SK-MEL-5 (cell line): ENCODE results near the gene TMEM138. TPM values are rescaled to one million over a fixed set of nuclear protein-coding genes. Genes with fewer than 3 reads are reported as not detected.

Source experiments
- DNase-seq: peaks from one replicate; pipeline ENCODE4 v3.0.0-alpha.2; 2016; ENCODE audit warnings: low read depth, low spot score
- in situ Hi-C: cut with HindIII; loops from 2 replicates; pipeline ENCODE4 v1.10.0; 2016; ENCODE audit warnings: low sequenced_read_pairs, high pct_unique_total_duplicates, low pct_unique_long_range_greater_than_20kb
- total RNA-seq: library from RNA; depleted of rRNA; stranded (reverse); fragments of >200 nt; shearing (Covaris generic); gene quantifications from 2 replicates; pipeline ENCODE4 v1.2.3, GENCODE V29; 2014

TMEM138 gene
- total RNA-seq, 1 experiment from 2014 or later: 37.2 TPM

DNA sequence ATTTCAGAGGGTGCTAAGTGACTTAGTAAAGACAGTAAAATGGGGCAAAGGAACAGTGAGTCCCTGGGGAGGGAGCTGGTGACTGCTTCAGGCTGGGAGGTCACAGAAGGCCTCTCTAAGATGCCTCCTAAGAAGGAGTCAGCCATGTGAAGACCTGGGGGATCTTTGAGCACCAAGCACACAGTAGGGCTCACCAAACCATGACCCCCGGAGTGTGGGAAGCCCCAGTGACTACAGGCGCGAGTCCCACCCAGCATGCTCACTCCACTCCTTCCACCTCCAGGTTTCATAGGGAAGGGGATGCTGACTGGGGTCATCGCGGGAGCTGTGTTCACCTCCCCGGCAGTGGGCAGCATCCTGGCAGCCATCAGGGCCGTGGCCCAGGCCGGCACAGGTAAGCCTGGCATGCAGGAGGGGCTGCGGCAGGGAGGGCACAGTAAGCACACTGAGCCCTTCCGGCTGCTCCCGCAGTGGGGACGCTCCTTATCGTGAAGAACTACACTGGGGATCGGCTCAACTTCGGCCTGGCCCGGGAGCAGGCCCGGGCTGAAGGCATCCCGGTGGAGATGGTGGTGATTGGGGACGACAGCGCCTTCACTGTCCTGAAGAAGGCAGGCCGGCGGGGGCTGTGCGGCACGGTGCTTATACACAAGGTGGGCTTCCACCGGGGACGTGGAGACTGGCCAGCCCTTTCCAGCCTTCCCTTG is 23.2 kb upstream of the TMEM138 start:
- in situ Hi-C loops: no loop called here
- DNase-seq: no peak

DNA sequence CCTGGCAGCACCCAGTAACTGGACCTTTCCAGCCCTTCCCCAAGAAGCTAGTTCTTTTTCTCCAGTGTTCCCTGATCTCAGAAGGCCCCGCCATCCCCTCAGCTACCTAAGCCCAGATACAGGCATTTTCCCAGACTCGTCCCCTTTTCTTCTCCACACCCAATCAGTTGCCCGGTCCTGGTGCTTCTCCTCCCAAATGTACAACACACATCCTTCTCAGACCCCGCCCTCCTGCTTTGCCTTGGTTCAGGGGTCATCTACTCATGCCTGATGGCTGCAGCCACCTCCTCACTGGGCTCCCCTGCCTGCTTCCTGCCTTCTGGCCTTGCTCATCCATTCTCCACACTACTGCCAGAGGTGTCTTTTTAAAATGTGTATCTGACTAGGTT is 22.7 kb upstream of the TMEM138 start:
- DNase-seq: no peak
- in situ Hi-C loops: no loop called here

DNA sequence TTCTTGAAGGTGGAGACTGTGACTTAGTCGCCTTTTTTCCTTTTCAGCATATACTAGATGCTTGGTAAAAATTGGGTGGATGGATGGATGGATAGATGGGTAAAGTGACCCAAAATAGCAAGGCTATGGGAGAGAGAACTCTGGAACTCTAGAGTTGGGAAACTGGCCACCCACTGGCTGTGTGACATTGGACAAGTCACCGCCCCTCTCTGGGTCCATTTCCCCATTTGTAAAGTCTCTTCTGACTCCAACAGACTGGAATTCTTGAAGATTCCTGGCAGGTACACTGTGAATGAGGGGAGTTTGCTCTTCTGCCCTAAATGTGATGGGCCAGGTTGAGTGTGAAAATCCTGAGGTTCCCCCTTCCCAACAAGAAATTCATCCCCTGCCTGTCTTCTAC is 21.2 kb upstream of the TMEM138 start:
- in situ Hi-C loops: no loop called here

DNA sequence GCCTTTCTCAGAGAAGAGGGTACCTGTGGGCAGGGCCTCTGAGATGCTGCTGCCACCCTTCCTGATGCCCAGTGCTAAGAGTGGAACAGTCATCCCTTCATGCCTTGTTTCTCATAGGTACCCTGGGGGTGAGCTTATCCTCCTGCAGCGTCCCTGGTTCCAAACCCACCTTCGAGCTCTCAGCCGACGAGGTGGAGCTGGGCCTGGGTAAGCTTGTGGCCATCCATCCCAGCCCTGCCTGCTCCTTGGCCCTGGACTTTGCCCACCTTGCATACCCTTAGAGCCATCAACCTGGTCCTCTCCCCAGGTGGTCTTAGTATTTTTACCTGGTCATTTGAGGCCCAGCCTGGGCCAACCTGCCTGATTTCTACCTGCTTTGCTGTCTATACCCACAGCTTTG is 20.5 kb upstream of the TMEM138 start:
- in situ Hi-C loops: no loop called here

More for the DNA sequence above, 21.2 kb upstream of the TMEM138 start:
- DNase-seq: no peak

DNA sequence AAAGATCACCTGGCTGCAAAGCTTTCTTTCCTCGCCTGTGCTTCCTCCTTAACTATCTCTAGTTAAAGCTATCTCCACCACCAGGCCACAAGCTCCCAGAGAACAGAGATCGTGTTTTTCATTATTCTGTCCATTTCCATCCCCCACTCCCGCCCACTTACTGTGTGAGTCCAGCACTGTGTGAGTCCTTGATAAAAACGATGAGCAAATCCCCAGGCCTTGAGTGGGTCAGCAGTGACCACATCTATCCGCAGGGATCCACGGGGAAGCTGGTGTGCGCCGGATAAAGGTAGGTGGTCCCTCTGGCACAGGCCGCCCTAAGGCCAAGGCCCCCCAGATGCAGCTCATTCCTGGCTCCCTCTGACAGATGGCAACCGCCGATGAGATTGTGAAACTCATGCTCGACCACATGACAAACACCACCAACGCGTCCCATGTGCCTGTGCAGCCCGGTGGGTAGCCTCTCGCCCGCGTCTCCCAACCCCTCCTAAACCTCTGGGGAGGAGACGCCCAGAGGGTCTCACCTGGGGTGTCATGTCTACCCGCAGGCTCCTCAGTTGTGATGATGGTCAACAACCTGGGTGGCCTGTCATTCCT is 19.9 kb upstream of the TMEM138 start:
- in situ Hi-C loops: no loop called here
- no peak for DNase-seq

More for the DNA sequence above, 20.5 kb upstream of the TMEM138 start:
- DNase-seq: no peak

DNA sequence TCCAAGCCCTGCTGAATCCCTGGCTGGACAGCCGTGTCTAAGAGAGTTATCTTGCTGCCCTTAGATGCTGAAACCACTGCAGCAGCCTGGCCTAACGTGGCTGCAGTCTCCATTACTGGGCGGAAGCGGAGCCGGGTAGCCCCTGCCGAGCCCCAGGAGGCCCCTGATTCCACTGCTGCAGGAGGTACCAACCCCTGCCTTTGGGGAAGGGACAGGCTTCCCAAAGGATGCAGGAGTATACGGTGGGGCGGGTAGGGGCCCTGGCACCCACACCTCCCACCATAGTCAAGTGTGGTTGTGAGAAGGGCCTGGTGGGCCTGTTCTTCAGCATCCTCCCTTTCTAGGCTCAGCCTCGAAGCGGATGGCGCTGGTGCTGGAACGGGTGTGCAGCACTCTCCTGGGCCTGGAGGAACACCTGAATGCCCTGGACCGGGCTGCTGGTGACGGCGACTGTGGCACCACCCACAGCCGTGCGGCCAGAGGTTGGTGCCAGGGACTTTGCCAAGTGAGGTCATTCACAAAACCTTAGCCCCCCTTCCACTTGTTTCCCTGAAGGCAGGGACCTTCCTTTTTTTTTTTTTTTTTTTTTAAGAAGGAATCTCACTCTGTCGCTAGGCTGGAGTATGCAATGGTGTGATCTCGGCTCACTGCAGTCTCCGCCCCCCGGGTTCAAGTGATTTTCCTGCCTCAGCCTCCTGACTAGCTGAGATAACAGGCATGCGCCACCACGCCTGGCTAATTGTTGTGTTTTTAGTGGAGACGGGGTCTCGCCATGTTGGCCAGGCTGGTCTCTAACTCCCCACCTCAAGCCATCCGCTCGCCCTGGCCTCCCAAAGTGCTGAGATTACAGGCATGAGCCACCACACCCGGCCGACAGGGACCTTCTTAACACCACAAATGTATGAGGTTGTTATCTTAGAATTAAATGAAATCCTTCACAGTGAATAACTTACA is 18.1 kb upstream of the TMEM138 start:
- DNase-seq: no peak
- in situ Hi-C loops: no loop called here

DNA sequence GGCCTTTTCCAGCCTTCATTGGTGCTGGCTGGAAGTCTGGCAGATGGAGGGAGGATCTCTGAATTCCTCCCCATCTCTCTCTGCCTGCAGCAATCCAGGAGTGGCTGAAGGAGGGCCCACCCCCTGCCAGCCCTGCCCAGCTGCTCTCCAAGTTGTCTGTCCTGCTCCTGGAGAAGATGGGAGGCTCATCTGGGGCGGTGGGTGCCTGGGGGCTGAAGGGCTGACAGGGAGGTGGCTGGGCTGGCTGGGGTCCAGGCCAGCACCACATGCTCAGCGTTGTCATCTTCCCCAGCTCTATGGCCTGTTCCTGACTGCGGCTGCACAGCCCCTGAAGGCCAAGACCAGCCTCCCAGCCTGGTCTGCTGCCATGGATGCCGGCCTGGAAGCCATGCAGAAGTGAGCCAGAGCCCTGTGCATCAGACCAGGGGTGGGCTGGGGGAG is 17.0 kb upstream of the TMEM138 start:
- no peak for DNase-seq
- in situ Hi-C loops: no loop called here

DNA sequence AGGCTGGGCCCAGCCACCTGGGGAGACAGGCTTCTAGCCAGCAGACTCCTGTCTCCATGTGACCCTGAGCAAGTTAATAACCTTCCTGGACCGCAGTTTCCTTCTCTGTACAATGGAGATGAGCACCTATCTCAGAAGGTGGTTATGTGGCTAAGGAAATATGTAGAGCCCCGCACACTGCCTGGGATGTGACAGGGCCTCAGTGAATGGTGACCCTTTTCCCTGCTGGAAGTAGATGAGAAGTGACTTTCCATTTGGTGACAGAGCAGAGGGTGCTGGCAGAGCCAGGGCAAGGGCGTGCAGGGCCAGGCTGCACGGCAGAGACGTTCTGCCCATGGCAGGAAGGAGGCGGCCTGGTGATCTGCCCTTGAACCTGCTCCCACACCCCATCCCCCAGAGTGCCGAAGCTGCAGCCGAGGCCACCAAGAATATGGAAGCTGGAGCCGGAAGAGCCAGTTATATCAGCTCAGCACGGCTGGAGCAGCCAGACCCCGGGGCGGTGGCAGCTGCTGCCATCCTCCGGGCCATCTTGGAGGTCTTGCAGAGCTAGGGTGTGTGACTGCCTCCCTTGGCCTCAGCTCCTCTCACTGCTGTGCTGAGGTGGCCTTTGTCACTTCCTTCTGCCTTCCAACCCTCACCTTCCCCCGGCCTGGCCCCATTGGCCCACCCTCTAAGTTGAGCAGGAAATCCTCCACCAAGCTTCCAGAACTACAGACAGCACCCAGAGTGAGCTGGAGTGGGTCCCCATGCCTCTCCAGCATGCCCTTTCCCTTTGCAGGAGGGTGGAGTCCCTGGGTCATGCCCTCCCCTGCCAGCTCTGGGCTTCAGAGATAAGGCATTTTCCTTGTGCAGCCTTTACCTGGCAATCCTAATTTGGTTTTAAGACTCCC is 16.0 kb upstream of the TMEM138 start:
- DNase-seq: no peak
- in situ Hi-C loops: no loop called here

DNA sequence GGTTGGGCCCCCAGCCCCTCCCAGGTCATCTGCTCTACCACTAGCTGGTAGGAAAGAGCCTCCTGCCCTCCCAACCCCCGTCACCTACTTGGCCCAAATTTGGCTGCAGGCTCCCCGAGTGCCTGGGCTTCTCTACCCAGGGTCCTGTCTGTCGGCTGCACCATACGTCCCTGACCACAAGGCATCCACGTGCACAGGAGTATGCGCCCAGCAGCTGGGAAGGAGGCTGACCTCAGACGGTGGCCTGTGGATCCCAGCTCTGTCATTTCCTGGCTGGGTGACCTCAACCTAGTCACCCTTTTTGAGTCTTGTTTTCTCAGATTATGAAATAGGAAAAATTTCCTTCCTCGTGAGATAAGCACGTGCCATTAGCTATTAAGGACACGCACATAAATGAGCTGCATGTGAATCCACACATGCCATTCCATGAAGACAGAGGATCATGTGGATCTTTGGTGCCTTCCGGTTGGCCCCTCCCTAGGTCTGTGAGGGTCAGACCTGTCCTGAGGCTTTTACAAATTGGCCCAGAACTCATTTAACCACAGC is 14.2 kb upstream of the TMEM138 start:
- in situ Hi-C loops: no loop called here
- no peak for DNase-seq

DNA sequence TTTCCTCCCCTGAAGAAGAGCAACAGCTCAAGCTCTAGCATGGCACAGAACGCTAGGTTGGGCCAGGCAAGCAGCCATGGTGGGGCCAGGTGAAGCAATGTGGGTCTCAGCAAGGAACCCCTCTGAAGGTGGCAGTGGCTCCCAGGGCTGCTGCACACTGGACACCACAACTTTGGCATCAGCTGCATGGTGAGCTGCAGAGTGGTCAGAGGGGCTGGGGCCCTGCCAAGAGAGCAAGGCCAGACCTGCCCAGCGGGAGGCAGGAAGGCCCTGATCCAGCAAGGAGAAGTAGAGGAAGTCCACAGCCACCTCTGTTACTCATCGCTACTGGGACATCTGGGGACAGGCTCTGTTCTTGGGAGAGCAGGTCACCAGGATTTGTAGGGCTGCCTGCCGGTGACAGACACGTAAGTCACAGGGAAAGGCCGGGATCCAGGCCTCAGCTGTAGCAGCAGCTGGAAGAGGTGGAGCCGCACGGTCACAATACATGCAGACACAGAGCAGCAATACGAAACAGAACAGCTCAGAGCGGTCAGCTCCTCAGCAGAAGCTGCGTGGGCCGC is 12.9 kb upstream of the TMEM138 start:
- DNase-seq: no peak
- in situ Hi-C loops: no loop called here

DNA sequence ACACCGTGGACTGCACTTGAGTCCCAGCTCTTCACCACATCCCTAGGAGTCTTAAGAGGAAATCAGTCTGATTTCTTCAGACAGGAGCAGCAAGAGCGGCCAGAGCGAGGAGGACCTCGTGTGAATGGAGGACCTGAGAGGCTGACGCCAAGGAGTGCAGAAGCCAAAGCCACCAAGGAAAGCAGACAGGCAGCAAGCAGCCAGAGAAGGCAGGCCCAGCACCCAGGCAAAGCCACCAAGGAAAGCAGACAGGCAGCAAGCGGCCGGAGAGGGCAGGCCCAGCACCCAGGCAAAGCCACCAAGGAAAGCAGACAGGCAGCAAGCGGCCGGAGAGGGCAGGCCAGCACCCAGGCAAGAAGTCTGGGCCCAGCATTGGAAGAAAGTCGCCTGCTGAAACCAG is 12.3 kb upstream of the TMEM138 start:
- no peak for DNase-seq
- in situ Hi-C loops: no loop called here

DNA sequence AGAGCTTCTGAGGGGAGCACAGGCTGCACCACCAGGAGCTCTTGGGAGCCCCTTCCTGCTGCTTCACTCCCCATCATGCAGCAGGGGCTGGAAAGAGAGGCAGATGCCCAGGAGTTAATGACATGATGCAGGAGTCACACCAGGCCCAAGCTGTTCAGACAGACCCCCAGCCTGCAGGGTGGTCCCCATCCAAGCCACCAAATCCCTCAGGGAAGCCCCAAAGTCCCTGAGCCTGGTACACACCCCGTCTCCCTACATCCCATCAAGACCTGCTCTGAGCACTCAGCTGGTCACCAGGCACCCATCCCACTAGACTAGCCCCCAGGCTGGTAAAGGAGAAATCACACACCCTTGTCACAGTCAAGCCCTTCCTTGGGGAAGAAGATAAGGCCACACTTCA is 11.8 kb upstream of the TMEM138 start:
- in situ Hi-C loops: no loop called here
- no peak for DNase-seq

DNA sequence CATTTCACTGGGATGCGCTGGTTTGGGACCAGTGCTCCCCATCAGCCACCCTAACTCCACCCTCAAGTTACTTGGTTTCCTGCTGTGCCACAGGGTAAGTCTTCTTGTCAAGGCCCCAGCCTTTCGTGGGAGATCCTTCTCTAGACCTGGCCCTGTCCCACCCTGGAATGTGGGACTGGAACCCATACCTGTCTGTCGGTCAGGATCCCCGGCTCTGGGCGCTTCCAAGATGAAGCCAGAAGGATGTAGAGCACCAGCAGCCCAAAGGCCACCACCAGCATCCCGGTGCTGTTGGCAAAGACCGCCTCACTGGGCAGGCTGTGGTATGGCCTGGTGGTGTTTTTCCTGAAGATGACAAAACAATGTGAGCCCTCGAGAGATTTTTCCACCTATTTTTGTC is 11.4 kb upstream of the TMEM138 start:
- in situ Hi-C loops: no loop called here

DNA sequence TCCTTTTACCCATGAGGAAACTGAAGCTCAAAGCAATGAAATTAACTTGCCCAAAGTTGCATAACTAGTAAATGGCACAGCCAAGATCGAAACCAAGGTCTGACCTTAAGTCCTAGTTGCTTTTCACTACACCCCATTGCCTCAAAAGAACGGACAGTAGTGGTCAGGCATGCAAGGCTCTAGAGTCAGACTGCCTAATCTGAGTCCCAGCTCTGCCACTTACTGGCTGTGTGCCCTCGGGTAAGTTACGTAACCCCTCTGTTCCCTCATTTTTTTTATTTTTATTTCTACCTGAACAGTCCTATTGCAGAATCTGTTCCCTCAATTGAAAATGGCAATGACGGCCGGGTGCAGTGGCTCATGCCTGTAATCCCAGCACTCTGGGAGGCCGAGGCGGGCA is 10.1 kb upstream of the TMEM138 start:
- in situ Hi-C loops: no loop called here
- no peak for DNase-seq

More for the DNA sequence above, 11.4 kb upstream of the TMEM138 start:
- no peak for DNase-seq

DNA sequence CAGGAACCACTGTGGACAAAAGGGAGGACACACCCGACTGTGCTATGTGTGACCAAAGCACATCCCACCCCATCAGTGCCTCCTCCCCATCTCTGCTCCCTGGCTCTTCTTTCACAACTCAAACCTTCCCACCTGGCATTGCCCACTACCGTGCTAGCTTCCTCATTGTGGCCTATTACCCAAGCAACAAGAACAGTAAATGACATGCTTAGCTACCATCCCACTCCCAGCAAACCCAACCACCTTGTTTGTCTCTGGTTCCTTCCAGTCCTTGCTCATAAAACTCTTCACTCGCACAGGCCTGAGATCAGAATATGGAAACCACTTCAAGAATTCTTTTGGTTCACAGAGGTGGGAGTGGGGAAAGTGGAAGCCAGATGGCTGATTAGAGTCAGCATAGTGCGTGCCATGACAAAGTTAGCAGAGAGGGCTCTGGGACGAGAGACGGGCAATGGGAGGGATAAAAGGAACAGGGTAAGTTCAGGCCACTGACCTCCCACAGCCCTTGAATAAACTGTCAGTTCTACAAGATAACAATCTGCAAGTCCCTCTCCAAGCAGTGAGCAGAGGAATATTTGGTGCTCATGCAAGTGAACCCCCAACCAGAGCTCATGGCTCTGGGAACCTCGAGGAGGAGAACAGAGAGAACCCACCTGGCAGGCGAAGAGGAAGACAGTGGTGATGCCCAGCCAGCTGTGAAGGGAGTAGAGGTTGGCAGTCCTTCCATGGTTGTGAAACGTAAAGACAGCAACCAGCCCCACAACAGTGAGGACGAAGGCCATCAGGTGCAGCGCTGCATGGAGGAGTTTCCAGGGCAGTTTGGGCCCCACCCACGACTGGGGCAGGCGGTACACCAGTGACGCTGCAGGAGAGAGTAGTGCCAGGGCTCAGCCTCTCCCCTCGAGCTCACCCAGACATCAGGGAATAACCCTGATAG is 8.8 kb upstream of the TMEM138 start:
- no peak for DNase-seq
- in situ Hi-C loops: no loop called here

DNA sequence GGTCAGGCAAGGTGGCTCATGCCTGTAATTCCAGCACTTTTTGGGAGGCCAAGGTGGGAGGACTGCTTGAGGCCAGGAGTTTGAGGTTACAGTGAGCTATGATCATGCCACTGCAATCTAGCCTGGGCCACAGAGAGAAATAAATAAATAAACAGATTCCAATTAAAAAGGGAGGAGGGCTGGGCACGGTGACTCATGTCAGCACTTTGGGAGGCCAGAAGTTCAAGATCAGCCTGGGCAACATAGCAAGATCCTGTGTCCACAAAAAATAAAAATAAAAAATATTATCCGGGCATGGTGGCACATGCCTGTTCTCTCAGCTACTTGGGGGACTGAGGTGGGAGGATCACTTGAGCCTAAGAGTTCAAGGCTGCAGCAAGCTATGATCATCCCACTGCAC is 8.0 kb upstream of the TMEM138 start:
- in situ Hi-C loops: no loop called here
- no peak for DNase-seq
